ENCODE results near the gene SORCS2.

SORCS2 gene

GRCh38 chr4:7666011-7666410, 473.7 kb downstream of the SORCS2 start:
- DNase-seq (ENCODE audit: low spot score), result no peak

- no peak for DNase-seq (ENCODE audit: low spot score)
Measured at GRCh38 chr4:7666744-7667143, 474.4 kb downstream of the SORCS2 start.

GRCh38 chr4:7668271-7668670, 475.9 kb downstream of the SORCS2 start:
- DNase-seq (ENCODE audit: low spot score), result no peak

GRCh38 chr4:7668826-7669225, 476.5 kb downstream of the SORCS2 start:
- no peak for DNase-seq (ENCODE audit: low spot score)

- no peak for DNase-seq (ENCODE audit: low spot score)
Measured at GRCh38 chr4:7672601-7673000, 480.3 kb downstream of the SORCS2 start.

GRCh38 chr4:7673121-7673520, 480.8 kb downstream of the SORCS2 start:
- DNase-seq (ENCODE audit: low spot score), result no peak

- no peak for DNase-seq (ENCODE audit: low spot score)
Measured at GRCh38 chr4:7674706-7675105, 482.4 kb downstream of the SORCS2 start.

- no peak for DNase-seq (ENCODE audit: low spot score)
Measured at GRCh38 chr4:7675136-7675535, 482.8 kb downstream of the SORCS2 start.

GRCh38 chr4:7675612-7676320, 483.4 kb downstream of the SORCS2 start:
- no peak for DNase-seq (ENCODE audit: low spot score)

GRCh38 chr4:7676398-7676922, 484.1 kb downstream of the SORCS2 start:
- DNase-seq (ENCODE audit: low spot score), result no peak

GRCh38 chr4:7677086-7677485, 484.7 kb downstream of the SORCS2 start:
- DNase-seq (ENCODE audit: low spot score), result no peak

GRCh38 chr4:7677799-7678301, 485.5 kb downstream of the SORCS2 start:
- DNase-seq (ENCODE audit: low spot score), result no peak

GRCh38 chr4:7678318-7678852, 486.0 kb downstream of the SORCS2 start:
- DNase-seq (ENCODE audit: low spot score), result no peak

GRCh38 chr4:7679406-7680040, 487.2 kb downstream of the SORCS2 start:
- DNase-seq (ENCODE audit: low spot score), result no peak

GRCh38 chr4:7680106-7680505, 487.8 kb downstream of the SORCS2 start:
- no peak for DNase-seq (ENCODE audit: low spot score)

- DNase-seq (ENCODE audit: low spot score), result no peak
Measured at GRCh38 chr4:7680731-7681130, 488.4 kb downstream of the SORCS2 start.

- DNase-seq (ENCODE audit: low spot score), result no peak
Measured at GRCh38 chr4:7683126-7683703, 490.9 kb downstream of the SORCS2 start.

- DNase-seq (ENCODE audit: low spot score), result no peak
Measured at GRCh38 chr4:7684294-7684693, 492.0 kb downstream of the SORCS2 start.

GRCh38 chr4:7686070-7686870, 493.9 kb downstream of the SORCS2 start:
- no peak for DNase-seq (ENCODE audit: low spot score)

- no peak for DNase-seq (ENCODE audit: low spot score)
Measured at GRCh38 chr4:7687006-7687405, 494.7 kb downstream of the SORCS2 start.

GRCh38 chr4:7687796-7688195, 495.5 kb downstream of the SORCS2 start:
- no peak for DNase-seq (ENCODE audit: low spot score)
